Ovary (tissue), 9 donors: ENCODE results near the gene LRRC18. TPM values are rescaled to one million over a fixed set of nuclear protein-coding genes. Genes with fewer than 3 reads are reported as not detected.
A peak's percentile ranks its signal among the peaks of the same experiment; 100 is the strongest.

Experiments used
- DNase-seq, 5 donors: peaks; one replicate each; pipeline ENCODE4 v3.0.0-alpha.2; 2019 to 2020
- H3K27ac ChIP-seq, 2 donors: fragments of 200-600 bp; one replicate each; pipeline versions ENCODE4 v1.5.1 to v1.8.0; 2019 to 2022
- H3K27me3 ChIP-seq: fragments of 200-600 bp; one replicate; pipeline ENCODE4 v1.8.0; 2022
- H3K36me3 ChIP-seq: fragments of 200-600 bp; sonication (generic); one replicate; pipeline ENCODE4 v1.5.1; 2019
- H3K4me1 ChIP-seq: one replicate; pipeline ENCODE4 v1.8.1; 2013; ENCODE audit warnings: mild to moderate bottlenecking, moderate library complexity; ENCODE audit not compliant: insufficient read depth
- H3K4me3 ChIP-seq: fragments of 200-600 bp; sonication (generic); one replicate; pipeline ENCODE4 v1.5.1; 2017
- H3K9me3 ChIP-seq, 2 donors: fragments of 200-600 bp in 1 of 2; sonication (generic) in 1 of 2; one replicate each; pipeline versions ENCODE4 v1.5.1 to v1.8.1; 2013 to 2019; ENCODE audit warnings: mild to moderate bottlenecking in 1 of 2, moderate library complexity in 1 of 2
- EP300 ChIP-seq: sonication (generic); formaldehyde crosslinking; IDR thresholded peaks from one replicate; pipeline ENCODE4 v1.6.1; 2017; ENCODE audit warnings: antibody characterized with exemption
- POLR2A ChIP-seq: fragments of 450-650 bp; IDR thresholded peaks from one replicate; pipeline ENCODE4 v1.6.1; 2017; ENCODE audit warnings: antibody characterized with exemption, mild to moderate bottlenecking, moderate library complexity
- WGBS, 3 donors: extraction: QIAGEN DNeasy Blood & Tissue Kit in 1 of 3; methylation state at CpG; one replicate each; pipeline versions ENCODE4 v1.1.5 to v1.1.7; 2013 to 2017; 5-methylcytosine and 5-hydroxymethylcytosine counted together
- intact Hi-C, 4 donors: fragments of 100-400 bp; cut with DNase I; formaldehyde crosslinking; loops; one replicate each; pipeline versions ENCODE4 v1.11.0 to v1.15.1; 2022 to 2023
- polyA plus RNA-seq, 2 donors: library from polyadenylated mRNA; stranded (reverse); fragments of 200-250 nt in 1 of 2; fragments of 350-450 nt in 1 of 2; fragmentation: Illumina TruSeq in 1 of 2; extraction: RNeasy Lipid Tissue Mini Kit (QIAGEN cat#74804) in 1 of 2; gene quantifications; one replicate each; pipeline ENCODE4 v1.2.3, GENCODE V29; 2013 to 2014
- total RNA-seq, 7 donors: library from RNA; depleted of rRNA in 2 of 7; stranded (reverse); fragments of >200 nt in 2 of 7; fragmentation: NEBNext Ultra II Directional in 3 of 7; extraction: Animal tissue kit (Norgen Biotek cat#: 25700) in 3 of 7; gene quantifications; one replicate each; pipeline versions ENCODE4 v1.1.0 to v1.2.4, GENCODE V29; 2016 to 2023
- TF ChIP-seq, protein P1 (sequence below), 3 donors: fragments of 450-650 bp in 2 of 3; fragments of 200-600 bp in 1 of 3; IDR thresholded peaks; one replicate each; pipeline versions ENCODE4 v1.5.1 to v1.8.0; 2016 to 2022; ENCODE audit warnings: antibody characterized with exemption in 3 of 3, mild to moderate bottlenecking in 1 of 3
- donor health status: DM: no; HTN: no; CAD: no; lungs with moderate emphysema.
- donor health status: DM: no; HTN: no; CAD: no.
- donor health status: Bipolar disorder and iron deficiency.
- donor health status: DM: yes; HTN: yes; CAD: no.
- donor health status: DM: no; HTN: no; CAD: no.
- donor health status: DM: yes; HTN: yes; CAD: no.

Gene LRRC18
- total and polyA plus RNA-seq, 9 donors = 0.15 to 1.4 (median 0.22) TPM; not detected in 4

- TF ChIP-seq EP300 = no peak
- TF ChIP-seq, protein P1, sequence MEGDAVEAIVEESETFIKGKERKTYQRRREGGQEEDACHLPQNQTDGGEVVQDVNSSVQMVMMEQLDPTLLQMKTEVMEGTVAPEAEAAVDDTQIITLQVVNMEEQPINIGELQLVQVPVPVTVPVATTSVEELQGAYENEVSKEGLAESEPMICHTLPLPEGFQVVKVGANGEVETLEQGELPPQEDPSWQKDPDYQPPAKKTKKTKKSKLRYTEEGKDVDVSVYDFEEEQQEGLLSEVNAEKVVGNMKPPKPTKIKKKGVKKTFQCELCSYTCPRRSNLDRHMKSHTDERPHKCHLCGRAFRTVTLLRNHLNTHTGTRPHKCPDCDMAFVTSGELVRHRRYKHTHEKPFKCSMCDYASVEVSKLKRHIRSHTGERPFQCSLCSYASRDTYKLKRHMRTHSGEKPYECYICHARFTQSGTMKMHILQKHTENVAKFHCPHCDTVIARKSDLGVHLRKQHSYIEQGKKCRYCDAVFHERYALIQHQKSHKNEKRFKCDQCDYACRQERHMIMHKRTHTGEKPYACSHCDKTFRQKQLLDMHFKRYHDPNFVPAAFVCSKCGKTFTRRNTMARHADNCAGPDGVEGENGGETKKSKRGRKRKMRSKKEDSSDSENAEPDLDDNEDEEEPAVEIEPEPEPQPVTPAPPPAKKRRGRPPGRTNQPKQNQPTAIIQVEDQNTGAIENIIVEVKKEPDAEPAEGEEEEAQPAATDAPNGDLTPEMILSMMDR (IDR thresholded peaks at IDR 0.05) = peak; percentile 64 to 74 (median 74)
- TF ChIP-seq POLR2A = no peak
- 28 to 33% (median 30%) methylated on average over 12 of the region's 12 CpGs for WGBS, 3 donors
- intact Hi-C loops = loop anchor here (5.0 to 10.0 kb wide), 3 partner anchors 176 to 533 kb away; no protein-coding TSS in a partner anchor
- H3K36me3 ChIP-seq = no peaks in the 10 kb centered on the region
- no peaks in the 10 kb centered on the region for H3K9me3 ChIP-seq
- H3K4me3 ChIP-seq = no peak overlapping the region
- H3K4me1 ChIP-seq = peaks cover 6% of the 10 kb centered on the region
- DNase-seq = peak; percentile 51 to 73 (median 65)
- no peaks in the 10 kb centered on the region for H3K27me3 ChIP-seq
- no peak overlapping the region for H3K27ac ChIP-seq
Measured at GRCh38 chr10:48981310-48981907, 41.8 kb upstream of the LRRC18 start.

GRCh38 chr10:48978318-48978717, 38.7 kb upstream of the LRRC18 start:
- TF ChIP-seq EP300 = no peak
- TF ChIP-seq POLR2A = no peak
- TF ChIP-seq, protein P1 (IDR thresholded peaks at IDR 0.05) = no peak
- Histone ChIP-seq H3K4me1 (peaks cover 4% of the 10 kb centered on the region), H3K27me3 (no peaks in the 10 kb centered on the region), H3K9me3 (no peaks in the 10 kb centered on the region), H3K36me3 (no peaks in the 10 kb centered on the region), H3K4me3 (no peak overlapping the region), H3K27ac (no peak overlapping the region)
- 83 to 95% (median 86%) methylated on average over 5 of the region's 5 CpGs for WGBS, 3 donors
- intact Hi-C loops = loop anchor here in 2 of 4 donors (5.0 to 10.0 kb wide), 2 partner anchors 194 to 536 kb away; no protein-coding TSS in a partner anchor
- DNase-seq = no peak

GRCh38 chr10:48976196-48976595, 36.6 kb upstream of the LRRC18 start:
- no peak overlapping the region for H3K27ac ChIP-seq
- DNase-seq = peak in 1 of 5 donors; percentile 17
- H3K27me3 ChIP-seq = no peaks in the 10 kb centered on the region
- H3K9me3 ChIP-seq = no peaks in the 10 kb centered on the region
- intact Hi-C loops = loop anchor here in 2 of 4 donors (5.0 to 10.0 kb wide), 2 partner anchors 196 to 539 kb away; no protein-coding TSS in a partner anchor
- H3K36me3 ChIP-seq = no peaks in the 10 kb centered on the region
- TF ChIP-seq, protein P1 (IDR thresholded peaks at IDR 0.05) = no peak
- TF ChIP-seq POLR2A = no peak
- H3K4me1 ChIP-seq = peaks cover under 1% of the 10 kb centered on the region
- no peak overlapping the region for H3K4me3 ChIP-seq

GRCh38 chr10:48974510-48975156, 35.0 kb upstream of the LRRC18 start:
- WGBS, 3 donors = 93 to 94% (median 93%) methylated on average over 12 of the region's 12 CpGs
- no peak overlapping the region for H3K4me3 ChIP-seq
- DNase-seq = no peak
- no peaks in the 10 kb centered on the region for H3K4me1 ChIP-seq
- intact Hi-C loops = loop anchor here in 2 of 4 donors (5.0 to 10.0 kb wide), 2 partner anchors 198 to 540 kb away; no protein-coding TSS in a partner anchor
- H3K36me3 ChIP-seq = no peaks in the 10 kb centered on the region
- no peaks in the 10 kb centered on the region for H3K9me3 ChIP-seq
- no peaks in the 10 kb centered on the region for H3K27me3 ChIP-seq
- no peak overlapping the region for H3K27ac ChIP-seq
- no peak for TF ChIP-seq POLR2A
- TF ChIP-seq, protein P1 (IDR thresholded peaks at IDR 0.05) = no peak
- no peak for TF ChIP-seq EP300
